HepG2 (cell line): ENCODE results near the gene LLGL1. TPM values are rescaled to one million over a fixed set of nuclear protein-coding genes. Genes with fewer than 3 reads are reported as not detected.

ENCODE experiments used
- ATAC-seq: fragments of 200-7000 bp; cut with Tn5 transposase; 3 replicates; pipeline ENCODE4 v1.9.1; 2020; ENCODE audit warnings: mild to moderate bottlenecking, moderate library complexity
- BruUV-seq: library from RNA; stranded (reverse); fragments of 400-500 nt; replicated peaks from 2 replicates; lab custom pipeline; 2021; lab: Mats Ljungman, UMichigan
- CTCF ChIA-PET: fragments of 300-600 bp; formaldehyde crosslinking; extraction: SDS; loops from one replicate; lab custom pipeline; 2021; ENCODE audit warnings: low total read pairs, inconsistent platforms, low intra/inter-chr PET ratio; lab: Yijun Ruan, JAX
- POLR2A ChIA-PET: fragments of 350-600 bp; sonication (Branson Sonifier 250); formaldehyde crosslinking; loops from one replicate; lab custom pipeline; 2020; ENCODE audit warnings: antibody characterized with exemption, inconsistent platforms; lab: Yijun Ruan, JAX
- DNase-seq: peaks from one replicate; pipeline ENCODE4 v3.0.0-alpha.2; 2015; ENCODE audit warnings: low spot score
- FAIRE-seq: peaks from 3 replicates; lab custom pipeline; 2011; peaks lifted over from hg19 to GRCh38; lab: Jason Lieb, UNC
- H2AFZ ChIP-seq: one replicate; pipeline ENCODE4 v1.6.1; 2011; ENCODE audit warnings: low read length, inconsistent platforms
- H3K27ac ChIP-seq: fragments of 300-600 bp; 3 replicates; pipeline ENCODE4 v1.8.0; 2011; ENCODE audit warnings: mixed run types, mild to moderate bottlenecking, mixed read lengths, low read length, inconsistent platforms; ENCODE audit not compliant: insufficient read depth; ENCODE audit errors: extremely low read length
- H3K27me3 ChIP-seq, 2 experiments: fragments of 200-600 bp in 1 of 2; 2 replicates in 1 of 2; 3 replicates in 1 of 2; pipeline versions ENCODE4 v1.6.0 to v1.8.0; 2011; ENCODE audit warnings: low read length in 2 of 2, mild to moderate bottlenecking in 2 of 2, moderate library complexity in 2 of 2, inconsistent platforms in 1 of 2; ENCODE audit not compliant: insufficient read depth in 2 of 2, control insufficient read depth in 1 of 2
- H3K36me3 ChIP-seq, 2 experiments: fragments of 200-600 bp in 1 of 2; replicated peaks in 1 of 2; 2 replicates in 1 of 2; 3 replicates in 1 of 2; pipeline versions ENCODE4 v1.5.1 to v1.8.0; 2011; ENCODE audit warnings: low read length in 2 of 2, inconsistent platforms in 1 of 2; ENCODE audit not compliant: insufficient read depth in 2 of 2, control insufficient read depth in 1 of 2
- H3K4me1 ChIP-seq: 2 replicates; pipeline ENCODE4 v1.5.1; 2012; ENCODE audit warnings: low read length, inconsistent platforms; ENCODE audit not compliant: insufficient read depth
- H3K4me2 ChIP-seq: 2 replicates; pipeline ENCODE4 v1.6.0; 2011; ENCODE audit warnings: low read depth, low read length, inconsistent platforms
- H3K4me3 ChIP-seq, 3 experiments: fragments of 200-600 bp in 1 of 3; sonication (generic), shearing (Covaris generic) in 1 of 3; replicated peaks in 1 of 3; 2 replicates each; pipeline ENCODE4 v1.5.1; 2011 to 2016; ENCODE audit warnings: low read length in 3 of 3, inconsistent platforms in 2 of 3, low read depth in 2 of 3, mild to moderate bottlenecking in 2 of 3, control low read depth in 1 of 3, mixed read lengths in 1 of 3; ENCODE audit not compliant: insufficient read depth in 1 of 3
- H3K79me2 ChIP-seq: one replicate; pipeline ENCODE4 v1.6.1; 2011; ENCODE audit warnings: low read length, inconsistent platforms; ENCODE audit not compliant: insufficient read depth
- H3K9ac ChIP-seq: 2 replicates; pipeline ENCODE4 v1.6.0; 2011; ENCODE audit warnings: mild to moderate bottlenecking, low read depth, low read length, inconsistent platforms; ENCODE audit not compliant: insufficient read depth
- H3K9me3 ChIP-seq: 2 replicates; pipeline ENCODE4 v1.5.1; 2012; ENCODE audit warnings: mild to moderate bottlenecking, low read length
- H4K20me1 ChIP-seq: 2 replicates; pipeline ENCODE4 v1.6.0; 2011; ENCODE audit warnings: inconsistent platforms, mild to moderate bottlenecking, low read length, moderate library complexity; ENCODE audit not compliant: insufficient read depth
- AGO2 ChIP-seq: fragments of 200-400 bp; formaldehyde crosslinking; optimal IDR thresholded peaks from 2 replicates; pipeline ENCODE3; 2017; ENCODE audit warnings: mild to moderate bottlenecking, low read depth, low read length, moderate library complexity
- ARNT2 ChIP-seq: sonication (generic); formaldehyde crosslinking; IDR thresholded peaks from 2 replicates; pipeline ENCODE4 v1.8.0; 2022; ENCODE audit warnings: mild to moderate bottlenecking, low read depth, missing genetic modification reagents, moderate library complexity
- IRF2 ChIP-seq: IDR thresholded peaks from 2 replicates; pipeline ENCODE4 v1.6.1; 2018; ENCODE audit warnings: missing genetic modification reagents, missing compliant biosample characterization
- MED1 ChIP-seq: sonication (generic); formaldehyde crosslinking; IDR thresholded peaks from 2 replicates; pipeline ENCODE4 v1.4.0; 2020; ENCODE audit warnings: missing genetic modification reagents
- RBM22 ChIP-seq: fragments of 200-400 bp; formaldehyde crosslinking; optimal IDR thresholded peaks from 2 replicates; pipeline ENCODE3; 2017; ENCODE audit warnings: mild to moderate bottlenecking, low read length, moderate library complexity
- SSRP1 ChIP-seq: IDR thresholded peaks from 2 replicates; pipeline ENCODE4 v1.6.1; 2016; ENCODE audit warnings: control low read depth
- ZNF674 ChIP-seq: sonication (generic); formaldehyde crosslinking; IDR thresholded peaks from 2 replicates; pipeline ENCODE4 v1.5.0; 2020; ENCODE audit warnings: low read depth, mild to moderate bottlenecking, missing genetic modification reagents
- ZNF737 ChIP-seq: sonication (generic); formaldehyde crosslinking; IDR thresholded peaks from 2 replicates; pipeline ENCODE4 v1.5.0; 2020; ENCODE audit warnings: missing genetic modification reagents, mild to moderate bottlenecking, borderline replicate concordance
- WGBS: methylation state at CpG from one replicate; pipeline ENCODE4 v1.1.6; 2017; ENCODE audit warnings: low lambda C conversion rate; 5-methylcytosine and 5-hydroxymethylcytosine counted together
- in situ Hi-C: cut with HindIII; loops from 2 replicates; pipeline ENCODE4 v1.10.0; 2017; ENCODE audit warnings: low pct_unique_long_range_greater_than_20kb; ENCODE audit not compliant: extremely low pct_ligation_motif_present
- intact Hi-C: fragments of 100-400 bp; cut with micrococcal nuclease; formaldehyde crosslinking; loops from one replicate; pipeline ENCODE4 v1.10.0; 2022; ENCODE audit not compliant: unreplicated experiment
- polyA plus RNA-seq, 8 experiments: library from polyadenylated mRNA; depleted of rRNA in 3 of 8; stranded (reverse) in 7 of 8; unstranded in 1 of 8; fragments of >200 nt; fragmentation: Illumina TruSeq in 4 of 8; extraction: Trizol in 4 of 8; gene quantifications; 2 replicates each; pipeline versions ENCODE4 v1.2.1 to v1.2.3, GENCODE V29; 2011 to 2016; ENCODE audit warnings: low read depth in 4 of 8, missing spikeins in 1 of 8, mixed read lengths in 1 of 8; ENCODE audit not compliant: insufficient read depth in 1 of 8
- total RNA-seq, 5 experiments: library from RNA; depleted of rRNA; stranded (reverse); fragments of >200 nt; fragmentation: Illumina TruSeq; extraction: Trizol; gene quantifications; 2 replicates each; pipeline ENCODE4 v1.2.3, GENCODE V29; 2016; ENCODE audit warnings: low read depth in 1 of 5
- TF ChIP-seq, protein P1 (sequence below): sonication (generic); formaldehyde crosslinking; IDR thresholded peaks from 2 replicates; pipeline ENCODE4 v1.4.0; 2020; ENCODE audit warnings: low read depth, missing genetic modification reagents

The LLGL1 gene
- total and polyA plus RNA-seq, 2 of the 13 experiments (the other 11 are each of a cell fraction or from before 2014, with no cell fraction given) = 15.0 to 15.3 TPM

DNA sequence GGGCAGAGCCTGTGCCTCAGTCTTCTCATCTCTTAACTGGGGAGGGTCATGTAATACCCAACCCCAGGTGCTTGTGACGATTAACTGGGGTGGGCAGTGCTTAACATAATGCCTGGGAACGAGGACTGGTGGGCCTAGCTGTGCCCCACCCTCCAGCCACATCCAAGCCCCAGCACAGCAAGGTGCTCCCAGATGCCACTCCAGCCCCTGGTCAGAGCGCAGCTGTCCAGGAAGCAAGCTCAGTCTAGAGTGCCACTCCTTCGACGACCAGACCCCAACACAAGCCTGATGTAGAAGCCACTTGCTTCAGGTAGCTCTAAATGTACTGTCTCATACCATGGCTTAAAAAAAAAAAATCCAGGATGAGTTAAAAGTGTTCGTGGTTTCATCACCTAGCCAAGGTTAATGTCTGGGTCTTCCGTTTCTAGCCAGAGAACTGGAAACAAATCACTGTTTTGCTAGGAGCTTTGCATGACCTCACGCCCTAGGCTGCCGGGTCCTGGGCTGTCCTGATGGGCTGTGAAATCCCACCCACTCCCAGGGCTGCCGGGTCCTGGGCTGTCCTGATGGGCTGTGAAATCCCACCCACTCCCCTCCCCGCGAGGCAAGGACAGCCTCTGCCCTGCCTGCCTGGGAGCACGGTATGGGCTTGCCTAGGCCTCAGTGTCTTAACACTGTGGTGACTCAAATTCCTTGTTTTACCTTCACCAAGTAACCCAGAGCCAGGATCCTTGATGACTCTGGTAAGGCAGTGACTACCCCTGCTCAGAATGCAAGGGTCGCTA, 42.7 kb downstream of the LLGL1 start (continued):
- no peak for TF ChIP-seq ZNF737 (CRISPR knock-in tag)
- 0 out of 2 replicates have a peak, but pooled peaks have one; percentile 24 for TF ChIP-seq SSRP1
- no peak for TF ChIP-seq MED1 (CRISPR knock-in tag)
- TF ChIP-seq, protein P1, sequence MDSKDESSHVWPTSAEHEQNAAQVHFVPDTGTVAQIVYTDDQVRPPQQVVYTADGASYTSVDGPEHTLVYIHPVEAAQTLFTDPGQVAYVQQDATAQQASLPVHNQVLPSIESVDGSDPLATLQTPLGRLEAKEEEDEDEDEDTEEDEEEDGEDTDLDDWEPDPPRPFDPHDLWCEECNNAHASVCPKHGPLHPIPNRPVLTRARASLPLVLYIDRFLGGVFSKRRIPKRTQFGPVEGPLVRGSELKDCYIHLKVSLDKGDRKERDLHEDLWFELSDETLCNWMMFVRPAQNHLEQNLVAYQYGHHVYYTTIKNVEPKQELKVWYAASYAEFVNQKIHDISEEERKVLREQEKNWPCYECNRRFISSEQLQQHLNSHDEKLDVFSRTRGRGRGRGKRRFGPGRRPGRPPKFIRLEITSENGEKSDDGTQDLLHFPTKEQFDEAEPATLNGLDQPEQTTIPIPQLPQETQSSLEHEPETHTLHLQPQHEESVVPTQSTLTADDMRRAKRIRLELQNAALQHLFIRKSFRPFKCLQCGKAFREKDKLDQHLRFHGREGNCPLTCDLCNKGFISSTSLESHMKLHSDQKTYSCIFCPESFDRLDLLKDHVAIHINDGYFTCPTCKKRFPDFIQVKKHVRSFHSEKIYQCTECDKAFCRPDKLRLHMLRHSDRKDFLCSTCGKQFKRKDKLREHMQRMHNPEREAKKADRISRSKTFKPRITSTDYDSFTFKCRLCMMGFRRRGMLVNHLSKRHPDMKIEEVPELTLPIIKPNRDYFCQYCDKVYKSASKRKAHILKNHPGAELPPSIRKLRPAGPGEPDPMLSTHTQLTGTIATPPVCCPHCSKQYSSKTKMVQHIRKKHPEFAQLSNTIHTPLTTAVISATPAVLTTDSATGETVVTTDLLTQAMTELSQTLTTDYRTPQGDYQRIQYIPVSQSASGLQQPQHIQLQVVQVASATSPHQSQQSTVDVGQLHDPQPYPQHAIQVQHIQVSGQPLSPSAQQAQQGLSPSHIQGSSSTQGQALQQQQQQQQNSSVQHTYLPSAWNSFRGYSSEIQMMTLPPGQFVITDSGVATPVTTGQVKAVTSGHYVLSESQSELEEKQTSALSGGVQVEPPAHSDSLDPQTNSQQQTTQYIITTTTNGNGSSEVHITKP (CRISPR knock-in tag) = no peak
- TF ChIP-seq IRF2 (CRISPR knock-in tag) = no peak

DNA sequence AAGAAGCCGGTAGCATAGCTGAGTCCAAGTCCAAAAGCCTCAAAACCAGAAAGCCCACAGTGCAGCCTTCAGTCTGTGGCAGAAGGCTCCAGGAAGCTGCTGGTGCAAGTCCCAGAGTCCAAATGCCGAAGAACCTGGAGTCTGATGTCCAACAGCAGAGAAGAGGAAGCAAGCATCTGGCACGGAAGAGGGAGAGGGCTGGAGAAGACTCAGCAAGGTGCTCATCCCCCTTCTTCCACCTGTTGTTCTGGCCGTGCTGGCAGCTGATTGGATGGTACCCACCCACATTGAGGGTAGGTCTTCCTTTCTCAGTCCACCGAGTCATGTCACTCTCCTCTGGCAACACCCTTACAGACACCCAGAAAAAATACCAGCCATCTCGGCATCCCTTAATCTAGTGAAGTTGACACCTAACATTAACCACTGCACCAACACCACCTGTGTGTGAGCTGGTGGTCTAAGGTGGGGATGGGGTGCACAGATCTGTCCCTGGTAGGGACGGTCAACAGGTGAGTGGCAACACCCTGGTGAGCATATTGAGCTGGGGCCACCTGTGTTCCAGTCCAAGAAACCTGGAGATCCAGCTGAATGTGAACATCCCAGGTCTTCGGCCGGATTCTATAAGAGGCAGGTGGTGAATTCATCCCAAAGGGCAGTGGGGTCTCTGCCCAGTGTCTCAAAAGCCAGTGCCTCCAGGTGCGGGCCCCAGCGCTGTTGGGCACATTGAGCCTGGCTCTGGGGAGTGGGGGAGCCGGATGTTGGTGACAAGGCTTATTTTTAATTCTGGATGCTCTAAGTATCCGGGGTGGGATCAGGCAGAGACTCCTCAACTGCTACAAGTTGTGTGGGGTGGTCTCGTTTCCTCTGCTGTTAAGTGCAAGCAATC, 44.9 kb downstream of the LLGL1 start:
- POLR2A ChIA-PET = no interaction called here
- Histone ChIP-seq H3K27me3 (no peaks in the 10 kb centered on the region), H3K4me1 (no peaks in the 10 kb centered on the region), H3K9me3 (no peaks in the 10 kb centered on the region), H3K9ac (no peak overlapping the region), H3K79me2 (no peaks in the 10 kb centered on the region)
- in situ Hi-C loops = no loop called here
- TF ChIP-seq ARNT2 (CRISPR knock-in tag) (no peak), RBM22 (peak; percentile 61), ZNF674 (CRISPR knock-in tag) (no peak), AGO2 (peak; percentile 35)
- TF ChIP-seq, all 625 proteins: peak for 2
- FAIRE-seq (no peak), DNase-seq (no peak), ATAC-seq (no peak)
- no peaks in the 10 kb centered on the region for H4K20me1 ChIP-seq
- H3K27ac ChIP-seq = no peak overlapping the region
- peaks cover 5 to 13% of the 10 kb centered on the region in 2 experiments for H3K36me3 ChIP-seq
- intact Hi-C loops = no loop called here
- CTCF ChIA-PET = no interaction called here
- H2AFZ ChIP-seq = no peak overlapping the region
- no peak overlapping the region for H3K4me2 ChIP-seq
- WGBS = 93% methylated on average over 10 of the region's 14 CpGs
- no TSS peak for BruUV-seq
- no peak overlapping the region for H3K4me3 ChIP-seq
